HEK293 (cell line): Measurements from ENCODE around the gene SAMD1.

Source experiments
- GLI2 ChIP-seq: fragments of 450-650 bp; formaldehyde crosslinking; IDR thresholded peaks from 2 replicates; pipeline ENCODE4; 2017; ENCODE audit warnings: missing biosample characterization, missing genetic modification characterization, low read depth, borderline replicate concordance
- IKZF3 ChIP-seq: fragments of 450-650 bp; IDR thresholded peaks from 2 replicates; pipeline ENCODE4 v1.5.0; 2018; ENCODE audit warnings: missing biosample characterization, mild to moderate bottlenecking, missing genetic modification characterization, moderate library complexity
- KLF7 ChIP-seq: fragments of 450-650 bp; formaldehyde crosslinking; IDR thresholded peaks from 2 replicates; pipeline ENCODE4 v1.5.1; 2016; ENCODE audit warnings: missing biosample characterization, missing genetic modification characterization, borderline replicate concordance
- TSHZ1 ChIP-seq: fragments of 450-650 bp; formaldehyde crosslinking; IDR thresholded peaks from 2 replicates; pipeline ENCODE4 v1.5.1; 2016; ENCODE audit warnings: missing biosample characterization, missing genetic modification characterization, borderline replicate concordance
- ZFHX2 ChIP-seq: fragments of 450-650 bp; formaldehyde crosslinking; conservative IDR thresholded peaks from 2 replicates; pipeline ENCODE4 v1.5.1; 2016; ENCODE audit warnings: missing biosample characterization, missing genetic modification characterization
- ZFP41 ChIP-seq: fragments of 450-650 bp; formaldehyde crosslinking; IDR thresholded peaks from 2 replicates; pipeline ENCODE4 v1.5.1; 2016; ENCODE audit warnings: missing biosample characterization, missing genetic modification characterization, borderline replicate concordance
- ZNF148 ChIP-seq: fragments of 450-650 bp; formaldehyde crosslinking; IDR thresholded peaks from 2 replicates; pipeline ENCODE4 v1.5.0; 2017; ENCODE audit warnings: missing biosample characterization, missing genetic modification characterization, borderline replicate concordance
- ZNF175 ChIP-seq: fragments of 450-650 bp; formaldehyde crosslinking; IDR thresholded peaks from 2 replicates; pipeline ENCODE4 v1.5.1; 2016; ENCODE audit warnings: missing biosample characterization, missing genetic modification characterization
- ZNF223 ChIP-seq: fragments of 450-650 bp; formaldehyde crosslinking; IDR thresholded peaks from 2 replicates; pipeline ENCODE4 v1.5.1; 2016; ENCODE audit warnings: missing biosample characterization, missing genetic modification characterization
- ZNF354C ChIP-seq: fragments of 450-650 bp; formaldehyde crosslinking; IDR thresholded peaks from 2 replicates; pipeline ENCODE4 v1.5.1; 2016; ENCODE audit warnings: missing biosample characterization, missing genetic modification characterization, low read depth, borderline replicate concordance
- ZNF645 ChIP-seq: fragments of 450-650 bp; formaldehyde crosslinking; IDR thresholded peaks from 2 replicates; pipeline ENCODE4; 2016; ENCODE audit warnings: missing biosample characterization, missing genetic modification characterization
- ZNF76 ChIP-seq: fragments of 450-650 bp; formaldehyde crosslinking; IDR thresholded peaks from 2 replicates; pipeline ENCODE4; 2016; ENCODE audit warnings: low read depth, missing biosample characterization, missing genetic modification characterization, borderline replicate concordance
- ZNF776 ChIP-seq: fragments of 450-650 bp; formaldehyde crosslinking; IDR thresholded peaks from 2 replicates; pipeline ENCODE4 v1.5.0; 2017; ENCODE audit warnings: missing biosample characterization, missing genetic modification characterization, borderline replicate concordance
- ZNF791 ChIP-seq: fragments of 450-650 bp; formaldehyde crosslinking; IDR thresholded peaks from 2 replicates; pipeline ENCODE4 v1.5.1; 2016; ENCODE audit warnings: missing biosample characterization, missing genetic modification characterization
- ZSCAN4 ChIP-seq: fragments of 450-650 bp; formaldehyde crosslinking; IDR thresholded peaks from 2 replicates; pipeline ENCODE4 v1.5.1; 2017; ENCODE audit warnings: missing biosample characterization, missing genetic modification characterization
- ZXDB ChIP-seq: fragments of 450-650 bp; formaldehyde crosslinking; IDR thresholded peaks from 2 replicates; pipeline ENCODE4 v1.5.1; 2016; ENCODE audit warnings: missing biosample characterization, missing genetic modification characterization

SAMD1 gene

GRCh38 chr19:14058182-14059092 is 32.1 kb downstream of the SAMD1 start (continued):
- TF ChIP-seq ZFHX2 = no peak
- TF ChIP-seq GLI2 (tag by site-specific recombination) = no peak
- TF ChIP-seq ZXDB (tag by site-specific recombination) = peak; percentile 35; the same call in 1 of the 2 replicates
- no peak for TF ChIP-seq ZNF354C (tag by site-specific recombination)
- peak; percentile 77; the same call in 1 of the 2 replicates for TF ChIP-seq ZNF175
- 0 out of 2 replicates have a peak, but pooled peaks have one; percentile 49 for TF ChIP-seq ZNF223 (tag by site-specific recombination)
- TF ChIP-seq TSHZ1 (tag by site-specific recombination) = peak; percentile 47; the same call in 1 of the 2 replicates
- 0 out of 2 replicates have a peak, but pooled peaks have one; percentile 11 for TF ChIP-seq ZSCAN4
- 0 out of 2 replicates have a peak, but pooled peaks have one; percentile 29 for TF ChIP-seq IKZF3
- TF ChIP-seq ZNF148 (tag by site-specific recombination) = peak; percentile 20; the same call in 1 of the 2 replicates
- TF ChIP-seq ZFP41 = no peak
- 0 out of 2 replicates have a peak, but pooled peaks have one; percentile 3 for TF ChIP-seq ZNF76 (tag by site-specific recombination)
- TF ChIP-seq ZNF645 = 0 out of 2 replicates have a peak, but pooled peaks have one; percentile 30
- peak; percentile 15; the same call in 1 of the 2 replicates for TF ChIP-seq ZNF791
- TF ChIP-seq KLF7 (tag by site-specific recombination) = no peak
- no peak for TF ChIP-seq ZNF776 (tag by site-specific recombination)
